H1 (cell line): ENCODE data around the gene PRRT4. TPM values are rescaled to one million over a fixed set of nuclear protein-coding genes. Genes with fewer than 3 reads are reported as not detected.

Source experiments
- CTCF ChIA-PET: fragments of 300-600 bp; sonication (Branson Sonifier 250); formaldehyde crosslinking; loops from one replicate; lab custom pipeline; 2021; ENCODE audit not compliant: partially characterized antibody; lab: Charles Lee
- POLR2A ChIA-PET: fragments of 300-600 bp; sonication (Branson Sonifier 250); formaldehyde crosslinking; loops from one replicate; lab custom pipeline; 2021; ENCODE audit warnings: inconsistent platforms; ENCODE audit not compliant: partially characterized antibody; lab: Charles Lee
- DNase-seq, 2 experiments: peaks; one replicate each; pipeline versions ENCODE4 v3.0.0 to v3.0.0-alpha.2; 2010 to 2022; ENCODE audit warnings: low spot score in 2 of 2, low read depth in 1 of 2, mixed read lengths in 1 of 2
- FAIRE-seq: peaks from 2 replicates; lab custom pipeline; 2011; peaks lifted over from hg19 to GRCh38; lab: Jason Lieb, UNC
- H2AFZ ChIP-seq: 2 replicates; pipeline ENCODE4 v1.8.1; 2012; ENCODE audit warnings: low read length, inconsistent platforms
- H2AK5ac ChIP-seq: 2 replicates; pipeline ENCODE4 v1.6.1; 2013; ENCODE audit warnings: low read depth, low read length
- H2BK120ac ChIP-seq: replicated peaks from 2 replicates; pipeline ENCODE3; 2013; ENCODE audit warnings: low read depth, low read length, inconsistent platforms
- H2BK12ac ChIP-seq: 2 replicates; pipeline ENCODE4 v1.6.1; 2013; ENCODE audit warnings: low read depth, low read length
- H2BK15ac ChIP-seq: 2 replicates; pipeline ENCODE4 v1.6.1; 2013; ENCODE audit warnings: low read length
- H2BK20ac ChIP-seq: 2 replicates; pipeline ENCODE4 v1.6.1; 2013; ENCODE audit warnings: low read length
- H2BK5ac ChIP-seq: 2 replicates; pipeline ENCODE4 v1.6.1; 2013; ENCODE audit warnings: low read depth, low read length
- H3K14ac ChIP-seq: 2 replicates; pipeline ENCODE4 v1.6.1; 2013; ENCODE audit warnings: inconsistent platforms; ENCODE audit not compliant: insufficient read length
- H3K18ac ChIP-seq: 2 replicates; pipeline ENCODE4 v1.6.1; 2013; ENCODE audit warnings: low read length; ENCODE audit errors: extremely low read depth
- H3K23ac ChIP-seq: 2 replicates; pipeline ENCODE4 v1.6.1; 2013; ENCODE audit warnings: inconsistent platforms; ENCODE audit not compliant: insufficient read length
- H3K23me2 ChIP-seq: 2 replicates; pipeline ENCODE4 v1.6.1; 2013; ENCODE audit warnings: low read depth, low read length
- H3K27ac ChIP-seq: 2 replicates; pipeline ENCODE4 v1.6.1; 2011; ENCODE audit warnings: low read depth, low read length, inconsistent platforms
- H3K27me3 ChIP-seq, 4 experiments: replicated peaks in 1 of 4; 1 replicate in 1 of 4; 2 replicates in 3 of 4; pipeline versions ENCODE4 v1.6.1 to v1.8.1; 2011 to 2013; ENCODE audit warnings: low read length in 3 of 4, mild to moderate bottlenecking in 3 of 4, inconsistent platforms in 2 of 4, mixed read lengths in 2 of 4, moderate library complexity in 1 of 4; ENCODE audit not compliant: control insufficient read depth in 3 of 4, insufficient read depth in 3 of 4; ENCODE audit errors: extremely low read depth in 1 of 4
- H3K36me3 ChIP-seq, 4 experiments: 2 replicates each; pipeline versions ENCODE4 v1.6.1 to v1.8.1; 2011 to 2013; ENCODE audit warnings: mild to moderate bottlenecking in 4 of 4, low read length in 3 of 4, moderate library complexity in 2 of 4, control low read depth in 1 of 4, inconsistent platforms in 1 of 4; ENCODE audit not compliant: insufficient read depth in 4 of 4, control insufficient read depth in 2 of 4
- H3K4ac ChIP-seq: replicated peaks from 2 replicates; pipeline ENCODE3; 2013; ENCODE audit warnings: low read length, low read depth, mixed read lengths, inconsistent platforms; ENCODE audit not compliant: insufficient read length
- H3K4me1 ChIP-seq, 4 experiments: replicated peaks in 1 of 4; 1 replicate in 1 of 4; 2 replicates in 3 of 4; pipeline versions ENCODE4 v1.6.1 to v1.8.1; 2011 to 2013; ENCODE audit warnings: low read length in 3 of 4, inconsistent platforms in 2 of 4, mixed read lengths in 1 of 4; ENCODE audit not compliant: insufficient read depth in 4 of 4, control insufficient read depth in 3 of 4
- H3K4me2 ChIP-seq, 2 experiments: 2 replicates each; pipeline versions ENCODE4 v1.6.1 to v1.8.1; 2011 to 2013; ENCODE audit warnings: low read depth in 2 of 2, low read length in 2 of 2, control low read depth in 1 of 2, inconsistent platforms in 1 of 2, mild to moderate bottlenecking in 1 of 2; ENCODE audit not compliant: insufficient read depth in 1 of 2
- H3K4me3 ChIP-seq, 4 experiments: fragments of 200-600, 300-600 bp in 1 of 4; sonication (generic), shearing (Covaris generic), sonication (Bioruptor Twin) in 1 of 4; 2 replicates each; pipeline versions ENCODE4 v1.5.1 to v1.8.1; 2011 to 2016; ENCODE audit warnings: low read length in 4 of 4, low read depth in 3 of 4, control low read depth in 2 of 4, inconsistent platforms in 2 of 4, mild to moderate bottlenecking in 2 of 4, mixed read lengths in 1 of 4, moderate library complexity in 1 of 4; ENCODE audit not compliant: insufficient read depth in 2 of 4; ENCODE audit errors: extremely low read depth in 1 of 4
- H3K56ac ChIP-seq: replicated peaks from 2 replicates; pipeline ENCODE3; 2013; ENCODE audit warnings: low read depth, mild to moderate bottlenecking, mixed read lengths, low read length, inconsistent platforms; ENCODE audit not compliant: insufficient read length
- H3K79me1 ChIP-seq: 2 replicates; pipeline ENCODE4 v1.6.1; 2013; ENCODE audit warnings: low read depth, low read length, control low read depth
- H3K79me2 ChIP-seq, 2 experiments: 2 replicates each; pipeline versions ENCODE4 v1.6.1 to v1.8.1; 2012 to 2013; ENCODE audit warnings: low read length in 2 of 2, mild to moderate bottlenecking in 2 of 2, inconsistent platforms in 1 of 2; ENCODE audit not compliant: insufficient read depth in 2 of 2, control insufficient read depth in 1 of 2
- H3K9ac ChIP-seq, 4 experiments: replicated peaks in 1 of 4; 1 replicate in 1 of 4; 2 replicates in 3 of 4; pipeline versions ENCODE4 v1.6.1 to v1.8.1; 2011 to 2013; ENCODE audit warnings: low read depth in 3 of 4, low read length in 3 of 4, control low read depth in 2 of 4, mild to moderate bottlenecking in 2 of 4, moderate library complexity in 2 of 4, inconsistent platforms in 1 of 4; ENCODE audit errors: extremely low read depth in 1 of 4
- H3K9me3 ChIP-seq, 2 experiments: 2 replicates each; pipeline versions ENCODE4 v1.6.1 to v1.8.1; 2012 to 2013; ENCODE audit warnings: mild to moderate bottlenecking in 2 of 2, moderate library complexity in 2 of 2, control low read depth in 1 of 2, inconsistent platforms in 1 of 2, low read depth in 1 of 2, low read length in 1 of 2, mixed read lengths in 1 of 2; ENCODE audit not compliant: insufficient read depth in 2 of 2
- H4K20me1 ChIP-seq, 2 experiments: replicated peaks in 1 of 2; 2 replicates each; pipeline versions ENCODE3 to v1.8.1; 2011 to 2013; ENCODE audit warnings: inconsistent platforms in 2 of 2, low read length in 2 of 2, mild to moderate bottlenecking in 1 of 2; ENCODE audit not compliant: insufficient read depth in 2 of 2, control insufficient read depth in 1 of 2
- H4K5ac ChIP-seq: 2 replicates; pipeline ENCODE4 v1.6.1; 2013; ENCODE audit warnings: low read length, low read depth, mixed read lengths, inconsistent platforms; ENCODE audit not compliant: insufficient read length
- H4K8ac ChIP-seq: 2 replicates; pipeline ENCODE4 v1.8.0; 2013; ENCODE audit warnings: mild to moderate bottlenecking, moderate library complexity, low read length, inconsistent platforms; ENCODE audit not compliant: insufficient read depth; ENCODE audit errors: extremely low read depth
- H4K91ac ChIP-seq: replicated peaks from 2 replicates; pipeline ENCODE3; 2013; ENCODE audit warnings: low read length, mixed read lengths, inconsistent platforms; ENCODE audit not compliant: insufficient read length
- BRCA1 ChIP-seq: IDR thresholded peaks from 2 replicates; pipeline ENCODE4 v1.6.1; 2012; ENCODE audit warnings: low read depth, low read length, improper control_type of control experiment
- CEBPB ChIP-seq: IDR thresholded peaks from 2 replicates; pipeline ENCODE4 v1.6.1; 2012; ENCODE audit warnings: low read depth, low read length
- CHD2 ChIP-seq: IDR thresholded peaks from 2 replicates; pipeline ENCODE4 v1.6.1; 2012; ENCODE audit warnings: low read length, improper control_type of control experiment
- GTF2F1 ChIP-seq: IDR thresholded peaks from 2 replicates; pipeline ENCODE4 v1.6.1; 2012; ENCODE audit warnings: low read depth, low read length, improper control_type of control experiment, borderline replicate concordance
- KDM4A ChIP-seq: IDR thresholded peaks from one replicate; pipeline ENCODE4 v1.7.1; 2012; ENCODE audit warnings: low read depth, mild to moderate bottlenecking, moderate library complexity, low read length, inconsistent platforms; ENCODE audit not compliant: severe bottlenecking
- SAP30 ChIP-seq: fragments of 300-600 bp; sonication (generic); IDR thresholded peaks from 2 replicates; pipeline ENCODE4 v1.7.1; 2012; ENCODE audit warnings: low read length, moderate library complexity, mild to moderate bottlenecking, inconsistent platforms; ENCODE audit not compliant: insufficient read depth, insufficient replicate concordance
- SP4 ChIP-seq: IDR thresholded peaks from 2 replicates; pipeline ENCODE4 v1.6.1; 2012; ENCODE audit warnings: low read length, inconsistent platforms
- TEAD4 ChIP-seq: IDR thresholded peaks from 2 replicates; pipeline ENCODE4 v1.6.1; 2012; ENCODE audit warnings: low read depth, low read length, inconsistent platforms, mixed read lengths
- WGBS, 2 experiments: shearing (Covaris generic) in 1 of 2; methylation state at CpG; one replicate each; pipeline versions ENCODE4 v1.1.6 to v1.1.7; 2013 to 2015; ENCODE audit warnings: low lambda C conversion rate in 2 of 2, mixed read lengths in 2 of 2, inconsistent platforms in 1 of 2, low coverage in 1 of 2, missing lambda C conversion rate in 1 of 2; ENCODE audit not compliant: insufficient replicate concordance in 2 of 2, insufficient coverage in 1 of 2, insufficient read length in 1 of 2; ENCODE audit errors: extremely low coverage in 1 of 2, missing lambda C conversion rate in 1 of 2; 5-methylcytosine and 5-hydroxymethylcytosine counted together
- long read RNA-seq, 2 experiments: library from RNA in 1 of 2; library from capped mRNA in 1 of 2; stranded (forward); transcript quantifications; one replicate each; pipeline ENCODE4 v2.0.0, GENCODE V29; 2021; ENCODE audit warnings: inconsistent platforms in 1 of 2
- polyA minus RNA-seq, 3 experiments: library from RNA; depleted of rRNA, polyadenylated mRNA; stranded (reverse); fragments of >200 nt; gene quantifications; 1 replicate in 2 of 3; 2 replicates in 1 of 3; pipeline ENCODE4 v1.2.3, GENCODE V29; 2011
- polyA plus RNA-seq, 7 experiments: library from polyadenylated mRNA; depleted of rRNA in 3 of 7; stranded (reverse) in 5 of 7; unstranded in 2 of 7; fragments of >200 nt in 5 of 7; fragments of 200-250 nt in 2 of 7; gene quantifications; 1 replicate in 5 of 7; 2 replicates in 1 of 7; 4 replicates in 1 of 7; pipeline versions ENCODE4 v1.2.1 to v1.2.3, GENCODE V29; 2011 to 2013; ENCODE audit warnings: missing spikeins in 2 of 7, mixed read lengths in 2 of 7
- total RNA-seq: library from RNA; stranded (reverse); fragmentation: NEBNext Ultra II Directional; extraction: Animal tissue kit (Norgen Biotek cat#: 25700); gene quantifications from 2 replicates; pipeline ENCODE4 v1.2.1, GENCODE V29; 2021

Gene PRRT4
- total RNA-seq (0.34 and 0.69 TPM in 2 replicates), polyA plus RNA-seq (2011; rRNA removed) (1.0 and 2.4 TPM in 2 replicates), polyA minus RNA-seq (2011; rRNA and poly(A)+ RNA removed) (0.47 TPM in 1 of 2 replicates, not detected in the other)
- 0.85 TPM for polyA plus RNA-seq (2011; cell fraction: cytosol; rRNA removed)
- 2.1 TPM for polyA plus RNA-seq (2011; cell fraction: nucleus; rRNA removed)
- polyA plus RNA-seq (2012, experiment 1 of 2) = 0.40 to 1.2 TPM (median 0.82 TPM) in 4 replicates
- polyA plus RNA-seq (2012, experiment 2 of 2) = 0.54 TPM
- 1.1 TPM for polyA plus RNA-seq (2013, experiment 1 of 2)
- polyA plus RNA-seq (2013, experiment 2 of 2) = 1.2 TPM
- polyA minus RNA-seq (2011; cell fraction: cytosol; rRNA and poly(A)+ RNA removed) = 1.2 TPM
- 2.0 TPM for polyA minus RNA-seq (2011; cell fraction: nucleus; rRNA and poly(A)+ RNA removed)
- long read RNA-seq, experiment 1 = 0 reads
- long read RNA-seq, experiment 2 = 0 reads

DNA sequence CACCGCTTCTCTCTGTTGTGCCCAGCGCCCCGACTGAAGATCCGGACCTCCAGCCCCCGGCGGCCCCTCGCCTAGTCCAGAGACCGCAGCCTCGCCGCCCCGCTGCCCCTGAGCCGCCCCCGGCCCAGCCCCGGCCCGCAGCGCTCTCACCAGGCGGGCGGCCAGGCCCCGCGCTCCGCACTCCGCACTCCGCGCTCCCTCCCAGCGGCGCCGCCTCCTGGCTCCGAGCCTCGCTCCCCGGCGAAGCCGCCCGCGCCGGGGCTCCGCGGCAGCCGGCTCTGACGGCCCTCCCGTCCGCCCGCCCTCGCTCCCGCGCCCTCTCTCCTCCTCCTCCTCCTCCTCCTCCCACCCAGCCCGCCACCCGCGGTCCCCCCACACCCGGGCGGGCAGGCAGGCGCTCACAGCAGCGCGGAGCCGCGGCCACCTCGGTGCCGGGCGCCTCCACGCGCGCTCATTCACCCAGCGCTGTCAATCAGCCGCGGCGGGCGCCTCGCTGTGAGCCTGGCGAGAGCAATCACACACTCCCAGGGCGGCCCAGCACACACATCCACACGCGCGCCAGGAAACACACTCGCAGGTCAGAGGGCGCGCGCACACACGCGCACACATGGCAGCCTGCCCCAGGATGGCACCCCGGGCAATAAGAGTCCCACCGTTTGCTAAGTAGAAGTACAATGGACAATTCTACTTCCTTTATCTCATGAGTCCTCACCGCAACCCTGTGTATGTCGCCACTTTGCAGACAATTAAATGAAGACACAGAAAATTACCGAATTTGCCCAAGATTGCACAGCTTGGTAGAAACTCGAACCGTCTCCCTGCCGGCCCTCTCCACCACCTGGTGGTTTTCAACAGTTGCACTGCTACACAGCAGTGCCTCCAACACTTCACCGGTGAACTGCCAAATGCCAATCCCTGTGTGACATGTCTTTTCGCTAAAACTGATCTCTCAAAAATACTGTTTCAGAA, at the start of gene PRRT4:
Gene PRRT4 (minus strand): TSS at position 280 of the 969 bp plus-strand sequence.
- Histone ChIP-seq H4K20me1 (no peaks in the 10 kb centered on the region), H3K9me3 (no peaks in the 10 kb centered on the region), H3K79me2 (no peaks in the 10 kb centered on the region), H4K5ac (peak within 1 kb of the TSS; percentile 64), H3K4me3 (peak within 1 kb of the TSS; percentile 44 to 77 (median 66)), H3K23ac (no peak within 1 kb of the TSS), H2BK15ac (peak within 1 kb of the TSS; percentile 88; the same call in 1 of the 2 replicates), H2BK120ac (no peak within 1 kb of the TSS), H3K79me1 (no peaks in the 10 kb centered on the region), H2BK12ac (peak within 1 kb of the TSS; percentile 62; the same call in 1 of the 2 replicates), H3K56ac (peak within 1 kb of the TSS; percentile 38), H3K14ac (no peak within 1 kb of the TSS), H2BK5ac (no peak within 1 kb of the TSS; the same call in 1 of the 2 replicates), H3K4me2 (peak within 1 kb of the TSS; percentile 74 to 97), H4K91ac (no peak within 1 kb of the TSS), H3K18ac (peak within 1 kb of the TSS; percentile 87), H2AK5ac (no peak within 1 kb of the TSS), H2AFZ (peak within 1 kb of the TSS; percentile 14; the same call in 1 of the 2 replicates), H3K27me3 (peaks cover 28 to 70% (median 57%) of the 10 kb centered on the region in 4 experiments), H3K23me2 (peaks cover 8% of the 10 kb centered on the region; the same call in 1 of the 2 replicates), H3K4me1 (peaks cover 0 to 14% (median 7%) of the 10 kb centered on the region in 4 experiments; a peak in 5 of 7 replicates), H3K9ac (no peak within 1 kb of the TSS), H4K8ac (no peak within 1 kb of the TSS; the same call in 1 of the 2 replicates), H3K36me3 (peaks cover 0 to 9% (median 0%) of the 10 kb centered on the region in 4 experiments; a peak in 1 of 8 replicates), H2BK20ac (peak within 1 kb of the TSS; percentile 72; the same call in 1 of the 2 replicates), H3K4ac (no peak within 1 kb of the TSS), H3K27ac (no peak within 1 kb of the TSS)
- FAIRE-seq (peak; percentile 7), DNase-seq (peak in 1 of 2 experiments; percentile 73)
- 4% methylated on average over 31 of the region's 88 CpGs; no CpG with 5 or more reads in 1 of the 2 experiments for WGBS, 2 experiments
- ChIA-PET CTCF (interaction anchor here (0.6 to 11.5 kb wide), 9 partner anchors 9 to 676 kb away, joined by 3 to 274 read pairs (median 5); no protein-coding TSS in a partner anchor), POLR2A (interaction anchor here (1.7 kb wide), 1 partner anchor 10 kb away, joined by 10 read pairs; no protein-coding TSS in a partner anchor)
- TF ChIP-seq KDM4A = peak; percentile 19
- TF ChIP-seq CEBPB = no peak
- no peak for TF ChIP-seq CHD2
- TF ChIP-seq BRCA1 = no peak
- no peak for TF ChIP-seq TEAD4
- no peak for TF ChIP-seq SAP30
- no peak for TF ChIP-seq SP4
- no peak for TF ChIP-seq GTF2F1
